IPS DF 19.7 (cell line): ENCODE data around the gene ST3GAL5.

Source experiments
- DNase-seq: peaks from one replicate; pipeline ENCODE4 v3.0.0-alpha.2; 2013; ENCODE audit warnings: low read depth, low spot score

ST3GAL5 gene

GRCh38 chr2:85807756-85808155 is 81.0 kb downstream of the ST3GAL5 start:
- no peak for DNase-seq

DNA sequence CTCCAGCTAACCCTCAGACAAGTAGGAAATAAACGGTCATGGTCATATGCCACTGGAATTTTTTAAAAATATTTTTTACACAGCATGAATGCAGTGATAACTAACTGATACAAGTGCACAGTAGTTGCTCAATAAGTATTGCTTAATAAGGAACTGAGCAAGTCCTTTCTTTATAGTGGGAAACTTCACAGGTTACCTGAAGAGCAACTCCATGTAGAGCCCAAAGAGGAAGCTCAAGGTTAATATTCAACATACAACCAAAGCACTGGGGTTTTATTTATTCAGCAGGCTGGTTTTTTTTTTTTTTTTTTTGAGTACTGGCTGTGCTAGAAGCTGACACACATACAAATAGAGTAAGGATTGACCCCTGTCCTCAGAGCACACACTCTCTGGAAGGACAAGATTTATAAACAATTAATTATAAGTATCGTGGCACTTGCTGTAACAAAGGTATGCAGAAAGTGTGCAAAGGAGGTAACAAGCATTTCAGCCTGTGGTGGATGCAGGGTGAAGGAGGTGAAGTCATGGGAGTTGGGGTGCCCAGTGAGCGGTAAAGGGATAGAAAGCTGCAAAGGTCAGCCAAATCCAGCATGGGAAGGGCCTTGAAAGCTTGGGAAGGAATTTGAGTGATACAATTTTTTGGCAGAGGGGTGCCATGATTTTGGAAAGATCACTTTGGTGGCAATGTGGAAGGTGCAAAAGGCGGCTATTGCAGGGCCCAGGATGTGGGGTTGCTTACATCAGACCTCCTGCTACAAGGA is 82.3 kb downstream of the ST3GAL5 start:
- no peak for DNase-seq

- DNase-seq: no peak
These were observed 84.2 kb downstream of the ST3GAL5 start for GRCh38 chr2:85804583-85804982.

DNA sequence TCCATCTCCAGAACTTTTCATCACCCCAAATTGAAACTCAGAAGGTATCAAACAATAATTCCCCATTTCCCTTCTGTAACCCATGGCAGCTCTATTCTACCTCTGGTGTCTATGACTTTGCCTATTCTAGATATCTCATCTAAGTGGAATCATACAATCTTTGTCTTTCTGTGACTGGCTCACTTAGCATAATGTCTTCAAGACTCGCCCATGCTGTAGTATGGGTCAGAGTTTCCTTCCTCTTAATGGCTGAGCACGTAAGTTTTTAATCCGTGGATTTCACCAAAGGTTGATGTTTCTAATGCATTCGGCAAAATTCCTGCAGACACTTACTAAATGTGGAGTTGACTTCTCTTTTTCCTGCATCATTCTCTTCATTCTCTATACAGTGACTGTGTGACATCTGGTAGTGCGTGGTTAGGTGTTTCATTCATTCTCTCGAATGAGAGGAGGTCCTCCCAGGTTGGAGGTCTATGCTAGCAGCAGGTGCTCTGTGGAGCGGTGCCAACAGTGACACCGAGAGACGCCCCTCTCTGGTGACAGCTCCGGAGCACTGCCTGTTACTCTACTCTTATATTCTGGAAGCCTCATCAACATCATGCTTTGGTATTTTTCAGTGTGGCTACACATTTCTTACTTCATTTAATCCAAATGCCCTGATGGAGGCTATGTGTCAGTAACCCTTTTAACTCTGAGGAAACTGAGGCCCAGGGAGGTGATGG is 84.9 kb downstream of the ST3GAL5 start:
- DNase-seq: no peak

GRCh38 chr2:85802354-85803103 is 86.3 kb downstream of the ST3GAL5 start:
- DNase-seq: no peak

GRCh38 chr2:85801871-85802270 is 86.9 kb downstream of the ST3GAL5 start:
- no peak for DNase-seq

DNA sequence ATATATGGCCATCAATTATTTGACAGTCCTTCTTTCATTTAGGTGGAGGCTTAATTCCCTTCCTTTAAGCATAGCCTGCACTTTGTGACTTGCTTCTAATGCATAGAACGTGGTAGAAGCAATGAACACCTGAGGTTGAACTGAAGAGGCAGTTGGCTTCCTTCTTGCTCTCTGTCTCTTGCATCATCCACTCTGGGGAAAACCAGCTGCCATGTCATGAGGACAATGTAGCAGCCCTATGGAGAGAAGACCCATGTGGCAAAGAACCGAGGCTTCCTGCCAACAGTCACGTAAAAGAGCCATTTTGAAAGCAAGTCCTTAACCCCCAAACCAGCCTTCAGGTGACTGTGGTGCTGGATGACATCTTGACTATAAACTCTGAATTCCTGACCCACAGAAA is 88.2 kb downstream of the ST3GAL5 start:
- no peak for DNase-seq

GRCh38 chr2:85799215-85799956 is 89.4 kb downstream of the ST3GAL5 start:
- DNase-seq: no peak

DNA sequence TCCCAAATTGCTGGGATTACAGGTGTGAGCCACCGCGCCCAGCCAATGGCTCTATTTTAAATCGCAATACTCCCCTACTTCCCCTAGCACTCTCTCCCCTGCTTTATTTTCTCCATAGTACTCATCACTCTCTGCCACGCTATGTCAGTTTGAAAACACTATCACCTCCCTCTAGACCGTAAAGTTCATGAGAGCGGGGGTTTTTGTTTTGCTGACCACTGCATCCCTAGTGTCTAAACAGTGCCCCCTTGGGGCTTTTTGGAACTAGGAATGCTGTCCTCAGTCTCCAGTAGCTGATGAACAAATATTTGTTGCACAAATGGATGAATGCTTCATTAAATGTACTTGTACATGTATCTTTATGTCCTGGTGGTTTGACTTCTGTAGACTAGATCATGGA is 90.9 kb downstream of the ST3GAL5 start:
- no peak for DNase-seq

GRCh38 chr2:85797263-85797660 is 91.5 kb downstream of the ST3GAL5 start:
- no peak for DNase-seq

GRCh38 chr2:85796341-85797262 is 92.2 kb downstream of the ST3GAL5 start:
- DNase-seq: no peak

- DNase-seq: no peak
These were observed 92.8 kb downstream of the ST3GAL5 start for GRCh38 chr2:85796046-85796340.

GRCh38 chr2:85795331-85796045 is 93.3 kb downstream of the ST3GAL5 start:
- DNase-seq: no peak

- DNase-seq: no peak
These were observed 94.2 kb downstream of the ST3GAL5 start for GRCh38 chr2:85794491-85795121.

GRCh38 chr2:85794038-85794441 is 94.8 kb downstream of the ST3GAL5 start:
- DNase-seq: no peak

DNA sequence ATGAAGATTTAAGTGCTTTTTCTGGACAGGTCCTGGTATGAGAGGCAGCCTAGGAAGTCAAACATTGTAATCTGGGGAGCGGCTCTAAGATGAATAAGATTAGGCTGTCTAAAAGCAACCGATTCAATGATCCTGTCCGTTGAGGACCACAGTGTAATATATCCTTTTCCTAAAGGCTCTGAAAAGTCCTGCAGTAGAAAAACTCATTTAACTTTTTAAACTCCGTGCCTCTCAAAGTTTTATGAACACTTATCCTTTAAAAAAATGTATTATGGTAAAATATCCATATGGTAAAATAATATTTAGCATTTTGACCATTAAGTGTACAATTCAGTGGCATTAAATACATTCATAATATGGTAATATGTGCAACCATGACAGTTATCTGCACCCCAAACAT is 95.2 kb downstream of the ST3GAL5 start:
- DNase-seq: no peak

DNA sequence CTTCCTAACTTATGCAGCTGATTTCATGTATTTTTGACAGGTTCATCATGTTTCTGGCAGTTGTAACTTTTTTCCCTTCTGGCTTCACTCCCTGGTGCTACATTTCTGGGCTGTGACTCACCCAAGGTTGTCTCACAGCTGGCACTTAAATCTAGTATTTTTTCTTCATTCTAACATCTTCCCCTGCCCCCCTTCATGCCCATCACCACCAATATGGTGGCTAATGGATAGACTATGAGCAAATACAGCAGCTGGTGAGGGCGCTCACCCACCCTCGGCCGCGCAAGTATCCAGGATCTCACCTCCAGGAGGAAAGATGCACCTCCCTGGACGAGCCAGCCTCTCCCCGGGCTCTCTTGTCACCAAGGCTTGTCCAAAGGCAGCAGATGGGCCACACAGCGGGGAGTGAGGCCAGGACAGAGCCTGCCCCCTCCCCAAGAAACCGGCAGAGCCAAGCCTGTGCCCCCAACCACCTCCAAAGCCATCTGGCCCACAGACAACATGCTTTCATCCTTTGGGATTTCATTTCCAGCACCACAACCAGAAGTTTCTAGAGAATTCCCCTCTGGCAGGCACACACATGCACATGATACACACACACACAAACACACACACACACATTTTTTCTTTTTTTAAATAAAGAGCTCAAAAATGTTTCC is 95.9 kb downstream of the ST3GAL5 start:
- no peak for DNase-seq

DNA sequence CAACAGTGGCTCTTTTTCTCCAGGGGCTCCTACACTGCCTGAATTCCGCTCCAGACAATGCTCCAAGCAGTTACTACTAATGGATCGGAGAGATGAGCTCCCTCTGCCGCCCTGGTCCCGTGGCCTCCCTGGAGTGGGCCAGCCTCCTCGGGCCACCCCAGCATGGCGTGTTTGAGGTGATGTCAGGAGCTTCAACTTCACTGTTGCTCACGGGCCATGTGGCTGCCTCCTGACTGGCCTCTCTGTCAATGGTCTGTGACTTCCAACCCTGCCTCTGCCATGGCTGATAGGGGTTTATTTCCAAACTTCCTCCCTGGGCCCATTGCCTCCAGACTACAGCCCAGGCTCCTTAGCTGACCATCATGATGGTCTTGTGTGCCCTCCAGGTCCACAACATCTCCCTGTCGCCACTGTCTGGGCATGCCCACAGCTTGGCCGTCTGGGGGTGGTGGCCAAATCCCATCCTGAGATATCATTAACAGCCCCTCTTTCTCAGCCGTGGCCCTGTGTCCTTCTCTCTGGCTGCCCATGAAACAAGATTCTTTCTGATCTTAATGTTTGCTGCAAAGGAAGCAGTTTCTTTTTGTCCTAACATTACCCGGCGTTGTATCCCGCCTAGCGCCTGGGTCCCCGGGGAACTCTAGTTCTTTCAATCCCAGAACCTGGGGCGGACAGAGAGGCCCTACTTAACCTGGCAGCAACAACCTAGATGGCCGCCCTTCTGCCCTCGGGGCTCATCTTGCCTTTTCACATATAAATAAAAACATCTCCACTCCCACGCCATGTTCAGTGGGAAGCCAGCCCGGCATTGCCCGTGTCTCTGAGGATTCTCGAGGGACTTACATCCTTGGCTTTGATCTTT is 96.9 kb downstream of the ST3GAL5 start:
- no peak for DNase-seq
